A172 (cell line): Measurements from ENCODE around the gene NAA35. TPM values are rescaled to one million over a fixed set of nuclear protein-coding genes. Genes with fewer than 3 reads are reported as not detected.

ENCODE experiments used
- DNase-seq: peaks from one replicate; pipeline ENCODE4 v3.0.0-alpha.2; 2015; ENCODE audit warnings: low spot score
- total RNA-seq: library from RNA; depleted of rRNA; stranded (reverse); fragments of >200 nt; shearing (Covaris generic); gene quantifications from 2 replicates; pipeline ENCODE4 v1.2.3, GENCODE V29; 2014; rRNA removed

Gene NAA35
- total RNA-seq, 1 experiment from 2014 or later, result 38.7 TPM

DNA sequence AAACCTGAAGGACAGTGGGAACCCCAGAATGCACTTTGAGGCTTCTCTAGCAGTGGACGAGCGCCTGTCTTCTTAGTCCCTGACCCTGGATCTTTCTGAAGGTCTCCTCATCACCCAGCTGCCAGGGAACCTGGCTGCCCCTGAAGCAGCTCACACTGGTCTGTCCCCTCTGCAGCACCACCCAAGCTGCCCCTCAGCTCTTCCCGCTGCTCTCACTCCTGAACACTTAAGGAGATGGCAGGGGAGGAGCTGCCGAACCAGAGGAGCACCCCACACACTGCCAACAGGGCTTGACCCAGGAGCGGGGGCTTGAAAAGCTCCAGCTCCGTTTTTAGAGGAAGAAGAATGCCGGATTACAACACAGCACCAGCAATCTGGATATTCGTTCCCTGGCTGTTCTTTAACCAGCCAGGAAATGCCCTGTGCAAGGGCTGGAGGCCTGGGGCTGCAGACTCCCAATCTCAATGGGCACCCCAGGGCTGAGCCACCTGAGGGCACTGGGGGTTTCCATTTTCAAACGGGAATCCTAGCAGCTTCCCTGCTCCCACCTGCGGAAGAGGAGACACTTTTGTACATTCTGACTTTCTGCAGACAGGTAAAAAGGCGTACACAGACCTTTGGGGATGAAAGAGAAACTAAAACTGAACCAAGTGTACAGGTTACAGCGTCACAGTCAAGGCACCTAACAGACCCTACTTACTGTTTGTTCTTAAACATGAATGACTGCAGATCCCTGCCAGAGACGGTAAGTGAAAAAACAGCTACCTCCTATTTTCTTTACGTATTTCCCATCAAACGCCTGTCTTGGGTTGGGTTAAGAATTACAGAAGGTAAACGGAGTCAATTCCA, 122.1 kb downstream of the NAA35 start:
- DNase-seq, result no peak

DNA sequence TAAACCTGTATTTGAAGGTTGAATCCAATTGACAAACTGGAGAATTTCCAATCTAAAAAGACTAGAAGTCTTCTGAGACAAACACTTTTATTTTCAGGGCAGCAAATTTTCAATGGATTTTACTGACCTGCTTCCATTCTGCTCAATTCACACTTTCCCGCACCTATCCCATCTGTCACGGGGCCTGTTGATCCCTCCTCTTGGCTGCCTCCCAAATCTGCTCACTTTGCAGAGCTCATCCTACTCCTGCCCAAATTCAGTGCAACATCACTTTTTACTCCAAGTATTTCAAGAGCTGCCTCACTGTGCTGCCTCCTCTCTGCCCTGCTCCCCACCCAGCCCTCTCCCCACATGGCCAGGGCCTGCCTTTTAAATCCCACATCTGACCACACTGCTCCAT, 123.3 kb downstream of the NAA35 start:
- DNase-seq, result no peak

DNA sequence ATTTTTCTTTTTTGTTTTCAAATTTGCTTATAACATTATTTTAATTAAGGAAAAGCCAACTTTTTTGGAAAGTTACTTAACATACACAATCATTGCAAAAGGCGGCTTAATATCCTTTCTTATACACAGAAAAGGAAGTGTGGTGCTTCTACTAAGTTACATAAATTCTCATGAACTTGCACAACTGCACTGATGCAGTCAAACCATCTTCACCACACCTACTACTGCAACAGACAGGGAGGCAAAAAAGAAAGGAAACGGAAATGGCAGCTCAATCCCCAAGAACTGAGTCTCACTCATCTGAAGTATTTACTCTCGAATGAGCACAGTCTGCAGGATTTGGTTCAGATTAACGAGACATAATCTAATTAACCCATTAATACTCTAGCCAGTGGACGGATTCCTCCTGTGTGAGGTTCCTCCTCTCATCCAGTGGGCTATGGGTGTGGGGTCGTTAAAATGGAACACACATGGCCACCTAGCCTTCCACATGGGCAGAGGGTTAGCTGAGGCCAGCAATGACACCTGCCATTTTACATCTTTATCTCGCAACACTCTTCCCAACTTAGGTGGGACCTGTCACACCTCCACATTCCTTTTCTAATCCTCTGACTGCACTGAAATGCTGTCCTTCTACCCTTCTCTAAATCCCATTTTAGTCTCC, 128.4 kb downstream of the NAA35 start:
- DNase-seq, result no peak

Other genes starting within 250 kb of the NAA35 start
- 6.4 and 9.8 TPM in 2 replicates for gene AGTPBP1, start 199.2 kb upstream of the NAA35 start, total RNA-seq
- gene GOLM1, start 158.4 kb downstream of the NAA35 start, total RNA-seq, result 142 and 155 TPM in 2 replicates